Endothelial cell of umbilical vein (primary cell): Measurements from ENCODE around the gene PERM1. TPM values are rescaled to one million over a fixed set of nuclear protein-coding genes. Genes with fewer than 3 reads are reported as not detected.

ENCODE experiments used
- BruUV-seq: library from RNA; stranded (reverse); fragments of 400-500 nt; replicated peaks from 2 replicates; lab custom pipeline; 2021; lab: Mats Ljungman, UMichigan
- CTCF ChIA-PET: fragments of 300-600, 350-600 bp; sonication (Branson Sonifier 250); formaldehyde crosslinking; loops from one replicate; lab custom pipeline; 2021; ENCODE audit warnings: antibody characterized with exemption, inconsistent platforms; lab: Charles Lee
- POLR2A ChIA-PET: fragments of 300-600, 350-600 bp; sonication (Branson Sonifier 250); formaldehyde crosslinking; loops from one replicate; lab custom pipeline; 2021; ENCODE audit warnings: antibody characterized with exemption, inconsistent platforms; lab: Charles Lee
- DNase-seq: peaks from one replicate; pipeline ENCODE4 v3.0.0-alpha.2; 2011; ENCODE audit warnings: low read depth, low spot score
- FAIRE-seq: peaks from 2 replicates; lab custom pipeline; 2011; peaks lifted over from hg19 to GRCh38; lab: Jason Lieb, UNC
- H2AFZ ChIP-seq: 2 replicates; pipeline ENCODE4 v1.6.0; 2012; ENCODE audit warnings: low read depth, low read length, control low read depth, inconsistent platforms
- H3K27ac ChIP-seq: 2 replicates; pipeline ENCODE4 v1.5.1; 2011; ENCODE audit warnings: low read depth, mild to moderate bottlenecking, control low read depth, low read length, moderate library complexity; ENCODE audit not compliant: insufficient read depth
- H3K27me3 ChIP-seq, 2 experiments: 2 replicates each; pipeline versions ENCODE4 v1.6.0 to v1.6.1; 2011; ENCODE audit warnings: low read length in 2 of 2, mixed read lengths in 1 of 2; ENCODE audit not compliant: control insufficient read depth in 2 of 2, insufficient read depth in 2 of 2
- H3K36me3 ChIP-seq, 2 experiments: 2 replicates in 1 of 2; 3 replicates in 1 of 2; pipeline ENCODE4 v1.5.1; 2011; ENCODE audit warnings: low read length in 2 of 2, mild to moderate bottlenecking in 1 of 2, moderate library complexity in 1 of 2; ENCODE audit not compliant: control insufficient read depth in 2 of 2, insufficient read depth in 2 of 2; ENCODE audit errors: extremely low read depth in 1 of 2
- H3K4me1 ChIP-seq: 3 replicates; pipeline ENCODE4 v1.5.1; 2011; ENCODE audit warnings: mild to moderate bottlenecking, low read length; ENCODE audit not compliant: control insufficient read depth, insufficient read depth; ENCODE audit errors: extremely low read depth
- H3K4me2 ChIP-seq: 2 replicates; pipeline ENCODE4 v1.6.1; 2011; ENCODE audit warnings: low read length, control low read depth, mixed read lengths; ENCODE audit not compliant: insufficient read depth
- H3K4me3 ChIP-seq, 3 experiments: fragments of 200-600 bp in 1 of 3; sonication (generic), shearing (Covaris generic) in 1 of 3; replicated peaks in 1 of 3; 2 replicates each; pipeline ENCODE4 v1.5.1; 2011 to 2016; ENCODE audit warnings: control low read depth in 3 of 3, low read length in 3 of 3, mild to moderate bottlenecking in 2 of 3, inconsistent platforms in 1 of 3, low read depth in 1 of 3, moderate library complexity in 1 of 3; ENCODE audit not compliant: insufficient read depth in 1 of 3
- H3K79me2 ChIP-seq: 2 replicates; pipeline ENCODE4 v1.6.0; 2012; ENCODE audit warnings: low read length, inconsistent platforms; ENCODE audit not compliant: control insufficient read depth, insufficient read depth
- H3K9ac ChIP-seq: replicated peaks from 2 replicates; pipeline ENCODE3; 2011; ENCODE audit warnings: low read length, control low read depth; ENCODE audit not compliant: insufficient read depth; ENCODE audit errors: extremely low read depth
- H3K9me1 ChIP-seq: replicated peaks from 3 replicates; pipeline ENCODE4 v1.6.0; 2011; ENCODE audit warnings: mild to moderate bottlenecking, low read length; ENCODE audit not compliant: control insufficient read depth, insufficient read depth; ENCODE audit errors: extremely low read depth
- H3K9me3 ChIP-seq: replicated peaks from 2 replicates; pipeline ENCODE4 v1.5.1; 2012; ENCODE audit warnings: low read length, inconsistent platforms; ENCODE audit not compliant: control insufficient read depth, insufficient read depth
- H4K20me1 ChIP-seq: replicated peaks from 2 replicates; pipeline ENCODE3; 2011; ENCODE audit warnings: mild to moderate bottlenecking, low read length; ENCODE audit not compliant: control insufficient read depth, insufficient read depth; ENCODE audit errors: extremely low read depth
- CTCF ChIP-seq, 2 donors: IDR thresholded peaks; 1 replicate in 1 of 2; 2 replicates in 1 of 2; pipeline ENCODE4 v1.5.1; 2011; ENCODE audit warnings: low read length in 2 of 2, mild to moderate bottlenecking in 2 of 2, moderate library complexity in 2 of 2, control low read depth in 1 of 2, inconsistent platforms in 1 of 2, low read depth in 1 of 2; ENCODE audit not compliant: insufficient read depth in 1 of 2; ENCODE audit errors: extremely low read depth in 1 of 2
- EZH2 ChIP-seq: IDR thresholded peaks from 2 replicates; pipeline ENCODE4 v1.6.1; 2012; ENCODE audit warnings: borderline replicate concordance, low read depth, mild to moderate bottlenecking, moderate library complexity, low read length, inconsistent platforms; ENCODE audit not compliant: severe bottlenecking
- FOS ChIP-seq: IDR thresholded peaks from 2 replicates; pipeline ENCODE4 v1.6.1; 2011; ENCODE audit warnings: mild to moderate bottlenecking, low read length, moderate library complexity, borderline replicate concordance; ENCODE audit not compliant: insufficient read depth
- GATA2 ChIP-seq: IDR thresholded peaks from 2 replicates; pipeline ENCODE4 v1.7.0; 2011; ENCODE audit warnings: low read depth, mild to moderate bottlenecking, moderate library complexity, mixed read lengths, low read length; ENCODE audit not compliant: insufficient read length, insufficient read depth
- JUN ChIP-seq: IDR thresholded peaks from 2 replicates; pipeline ENCODE4 v1.6.1; 2011; ENCODE audit warnings: borderline replicate concordance, low read depth; ENCODE audit not compliant: insufficient read length, insufficient read depth
- MAX ChIP-seq: IDR thresholded peaks from 2 replicates; pipeline ENCODE4 v1.6.1; 2011; ENCODE audit not compliant: insufficient read depth, insufficient read length
- MYC ChIP-seq: IDR thresholded peaks from one replicate; pipeline ENCODE4 v1.6.1; 2011; ENCODE audit warnings: mild to moderate bottlenecking, low read depth, low read length
- POLR2A ChIP-seq: IDR thresholded peaks from 2 replicates; pipeline ENCODE4 v1.6.1; 2012; ENCODE audit warnings: low read depth, mild to moderate bottlenecking, control low read depth, low read length
- POLR2AphosphoS5 ChIP-seq: IDR thresholded peaks from 2 replicates; pipeline ENCODE4 v1.6.1; 2012; ENCODE audit warnings: low read depth, mild to moderate bottlenecking, control low read depth, low read length, moderate library complexity; ENCODE audit not compliant: insufficient read depth
- dilution Hi-C: fragments of 300-500 bp; cut with MboI; formaldehyde crosslinking; loops from one replicate; pipeline ENCODE4 v1.15.0; 2019; ENCODE audit warnings: low sequenced_read_pairs; ENCODE audit not compliant: extremely low pct_ligation_motif_present
- intact Hi-C: fragments of 100-400 bp; cut with micrococcal nuclease; formaldehyde crosslinking; loops from one replicate; pipeline ENCODE4 v1.10.0; 2022
- polyA plus RNA-seq, 4 experiments: library from polyadenylated mRNA; depleted of rRNA in 3 of 4; stranded (reverse) in 3 of 4; unstranded in 1 of 4; fragments of >200 nt; gene quantifications; 2 replicates each; pipeline versions ENCODE4 v1.2.1 to v1.2.3, GENCODE V29; 2011 to 2012; ENCODE audit warnings: missing spikeins in 1 of 4
- total RNA-seq: library from RNA; stranded (reverse); gene quantifications from 2 replicates; pipeline ENCODE4 v1.2.3, GENCODE V29; 2021

Gene PERM1
- total and polyA plus RNA-seq, 2 donors (not counting 3 experiments of a cell fraction or from before 2014, with no cell fraction given), result not detected

- TF ChIP-seq JUN (no peak), CTCF (IDR thresholded peaks at IDR 0.05; ENCODE audit: extremely low read depth in 1 of 2, insufficient read depth in 1 of 2, low read depth in 1 of 2, low read length in 2 of 2) (peak; percentile 30 to 92)
- ChIA-PET CTCF (interaction anchor here (0.5 to 5.1 kb wide), 34 partner anchors 8 to 309 kb away, joined by 3 to 77 read pairs (median 5); partner anchors contain the start of genes HES4, ISG15, NOC2L and PLEKHN1), POLR2A (no interaction called here)
- no peaks in the 10 kb centered on the region for H3K36me3 ChIP-seq
- intact Hi-C loops (loop anchor here (1.0 to 2.0 kb wide), 3 partner anchors 78 to 306 kb away; partner anchors contain the start of gene C1orf159), dilution Hi-C loops (no loop called here)
- no peak overlapping the region for H3K9ac ChIP-seq
- peaks cover 2 to 3% of the 10 kb centered on the region in 2 experiments for H3K27me3 ChIP-seq
- H3K4me1 ChIP-seq, result no peaks in the 10 kb centered on the region
- H3K4me2 ChIP-seq, result no peak overlapping the region
- DNase-seq (no peak), FAIRE-seq (peak; percentile 31)
- no peaks in the 10 kb centered on the region for H3K9me3 ChIP-seq
- no peak overlapping the region for H3K4me3 ChIP-seq
- no peak overlapping the region for H3K27ac ChIP-seq
- H4K20me1 ChIP-seq, result no peaks in the 10 kb centered on the region
- H2AFZ ChIP-seq, result no peak overlapping the region
- no TSS peak for BruUV-seq
- H3K79me2 ChIP-seq, result no peaks in the 10 kb centered on the region
- H3K9me1 ChIP-seq, result no peaks in the 10 kb centered on the region
Measured at GRCh38 chr1:983798-984475, 2.0 kb upstream of the PERM1 start.

GRCh38 chr1:982765-983436 lies 1.0 kb upstream of the PERM1 start:
- dilution Hi-C loops (no loop called here), intact Hi-C loops (no loop called here)
- FAIRE-seq (no peak), DNase-seq (no peak)
- TF ChIP-seq MYC (no peak), JUN (no peak), MAX (no peak), CTCF (IDR thresholded peaks at IDR 0.05; ENCODE audit: extremely low read depth in 1 of 2, insufficient read depth in 1 of 2, low read depth in 1 of 2, low read length in 2 of 2) (no peak), POLR2AphosphoS5 (no peak), EZH2 (no peak), FOS (no peak), POLR2A (no peak), GATA2 (no peak)
- ChIA-PET POLR2A (no interaction called here), CTCF (interaction anchor here (0.6 to 5.1 kb wide), 14 partner anchors 11 to 308 kb away, joined by 3 to 77 read pairs (median 4); partner anchors contain the start of gene PLEKHN1)
- Histone ChIP-seq H3K36me3 (no peaks in the 10 kb centered on the region), H3K4me1 (no peaks in the 10 kb centered on the region), H3K79me2 (no peaks in the 10 kb centered on the region), H3K27me3 (peaks cover 0 to 2% of the 10 kb centered on the region in 2 experiments), H3K9me3 (no peaks in the 10 kb centered on the region), H3K27ac (no peak overlapping the region), H3K9ac (no peak overlapping the region), H3K4me2 (no peak overlapping the region), H3K4me3 (no peak overlapping the region), H4K20me1 (no peaks in the 10 kb centered on the region), H3K9me1 (no peaks in the 10 kb centered on the region), H2AFZ (no peak overlapping the region)
- BruUV-seq, result no TSS peak
